Activated gamma-delta T cell treated with Interleukin-2 at 50 U/mL for 16 hours (primary cell): Measurements from ENCODE around the gene ACR.
"Not testable (repeated sequence)": the region's sequence is repeated elsewhere in the genome, so short reads cannot be mapped to it uniquely, and the experiment has no call there.

Source experiments
- DNase-seq: peaks from one replicate; pipeline ENCODE4 v3.0.0-alpha.2; 2020

Gene ACR

GRCh38 chr22:50733521-50734342 is 4.3 kb upstream of the ACR start:
- no peak for DNase-seq

GRCh38 chr22:50734343-50734771 is 3.6 kb upstream of the ACR start:
- no peak for DNase-seq

GRCh38 chr22:50734986-50735738 is 2.8 kb upstream of the ACR start:
- peak; percentile 0 for DNase-seq

GRCh38 chr22:50735739-50736030 is 2.3 kb upstream of the ACR start:
- no peak for DNase-seq

- DNase-seq = no peak
These were observed 734 bp downstream of the ACR start for GRCh38 chr22:50738649-50739227.

- peak; percentile 1 for DNase-seq
These were observed 1.3 kb downstream of the ACR start for GRCh38 chr22:50739279-50739691.

- DNase-seq = peak; percentile 2
These were observed 1.9 kb downstream of the ACR start for GRCh38 chr22:50739894-50740293.

GRCh38 chr22:50740714-50741113 is 2.7 kb downstream of the ACR start:
- DNase-seq = not testable (repeated sequence)

GRCh38 chr22:50744424-50744823 is 6.4 kb downstream of the ACR start:
- DNase-seq = not testable (repeated sequence)

GRCh38 chr22:50747521-50747920 is 9.5 kb downstream of the ACR start:
- DNase-seq = not testable (repeated sequence)

GRCh38 chr22:50748630-50749029 is 10.6 kb downstream of the ACR start:
- DNase-seq = not testable (repeated sequence)

- DNase-seq = not testable (repeated sequence)
These were observed 11.5 kb downstream of the ACR start for GRCh38 chr22:50749302-50750074.

GRCh38 chr22:50755251-50755650 is 17.2 kb downstream of the ACR start:
- DNase-seq = not testable (repeated sequence)

GRCh38 chr22:50756406-50756805 is 18.4 kb downstream of the ACR start:
- DNase-seq = not testable (repeated sequence)

- DNase-seq = peak; percentile 64
These were observed 19.0 kb downstream of the ACR start for GRCh38 chr22:50756949-50757491.

- DNase-seq = not testable (repeated sequence)
These were observed 21.8 kb downstream of the ACR start for GRCh38 chr22:50759597-50760341.

GRCh38 chr22:50761829-50762228 is 23.8 kb downstream of the ACR start:
- not testable (repeated sequence) for DNase-seq

GRCh38 chr22:50764288-50764687 is 26.3 kb downstream of the ACR start:
- DNase-seq = not testable (repeated sequence)

- DNase-seq = not testable (repeated sequence)
These were observed 37.1 kb downstream of the ACR start for GRCh38 chr22:50775132-50775531.

- DNase-seq = not testable (repeated sequence)
These were observed 39.6 kb downstream of the ACR start for GRCh38 chr22:50777631-50778030.

GRCh38 chr22:50780244-50780643 is 42.2 kb downstream of the ACR start:
- not testable (repeated sequence) for DNase-seq

- DNase-seq = not testable (repeated sequence)
These were observed 44.2 kb downstream of the ACR start for GRCh38 chr22:50782253-50782652.
